Measurements from ENCODE around the gene SDSL.

Gene SDSL, protein sequence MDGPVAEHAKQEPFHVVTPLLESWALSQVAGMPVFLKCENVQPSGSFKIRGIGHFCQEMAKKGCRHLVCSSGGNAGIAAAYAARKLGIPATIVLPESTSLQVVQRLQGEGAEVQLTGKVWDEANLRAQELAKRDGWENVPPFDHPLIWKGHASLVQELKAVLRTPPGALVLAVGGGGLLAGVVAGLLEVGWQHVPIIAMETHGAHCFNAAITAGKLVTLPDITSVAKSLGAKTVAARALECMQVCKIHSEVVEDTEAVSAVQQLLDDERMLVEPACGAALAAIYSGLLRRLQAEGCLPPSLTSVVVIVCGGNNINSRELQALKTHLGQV

DNA sequence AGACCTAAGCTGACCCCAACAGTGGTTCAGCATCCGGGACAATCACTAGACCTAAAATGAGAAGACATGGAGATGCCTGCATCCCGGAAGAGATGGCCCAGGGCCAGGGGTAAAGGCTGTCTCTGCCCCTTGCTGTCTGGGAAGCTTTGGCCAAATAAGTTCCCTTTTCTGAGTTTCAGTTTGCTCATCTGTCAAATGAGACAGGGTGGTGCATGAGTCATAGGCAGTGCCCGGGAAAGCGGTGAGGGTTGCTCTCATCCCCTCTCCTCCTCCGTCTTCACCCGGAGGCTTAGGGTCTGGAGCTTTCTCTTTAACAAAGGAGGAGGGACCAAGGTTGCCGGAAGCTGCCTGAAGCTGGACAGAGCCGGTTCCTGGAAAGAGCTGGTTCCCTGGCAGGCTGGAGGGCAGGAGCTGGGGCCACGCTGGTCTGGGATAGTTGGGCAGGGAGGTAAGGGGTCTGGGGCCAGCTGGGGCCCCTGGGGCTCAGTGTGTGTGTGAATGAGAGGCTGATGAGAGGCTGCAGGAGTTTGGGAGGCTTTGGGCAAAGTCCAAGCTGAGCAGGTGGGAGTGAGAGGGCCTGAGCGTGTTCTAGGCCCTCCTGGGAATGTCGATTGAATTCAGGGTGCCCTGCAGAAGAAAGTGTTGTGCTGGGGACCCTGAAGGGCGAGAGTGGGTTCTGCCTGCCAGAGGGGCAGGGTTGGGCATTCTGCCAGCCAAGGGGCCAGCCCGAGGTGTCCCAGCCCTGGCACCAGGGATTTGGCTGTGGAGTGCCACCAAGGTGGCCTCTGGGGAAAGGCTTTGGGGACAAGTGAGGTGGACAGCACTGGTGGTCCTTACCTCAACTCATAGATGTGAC is at the start of gene SDSL:
TSS of gene SDSL (plus strand) at position 351 of the 856 bp plus-strand sequence. CDS start 5,603 bp downstream, outside the sequence.
- no peak for DNase-seq

GRCh38 chr12:113373440-113373839 is 48.7 kb upstream of the SDSL start:
- no peak for DNase-seq

- no peak for DNase-seq
Measured at GRCh38 chr12:113373969-113374368, 48.2 kb upstream of the SDSL start.

DNA sequence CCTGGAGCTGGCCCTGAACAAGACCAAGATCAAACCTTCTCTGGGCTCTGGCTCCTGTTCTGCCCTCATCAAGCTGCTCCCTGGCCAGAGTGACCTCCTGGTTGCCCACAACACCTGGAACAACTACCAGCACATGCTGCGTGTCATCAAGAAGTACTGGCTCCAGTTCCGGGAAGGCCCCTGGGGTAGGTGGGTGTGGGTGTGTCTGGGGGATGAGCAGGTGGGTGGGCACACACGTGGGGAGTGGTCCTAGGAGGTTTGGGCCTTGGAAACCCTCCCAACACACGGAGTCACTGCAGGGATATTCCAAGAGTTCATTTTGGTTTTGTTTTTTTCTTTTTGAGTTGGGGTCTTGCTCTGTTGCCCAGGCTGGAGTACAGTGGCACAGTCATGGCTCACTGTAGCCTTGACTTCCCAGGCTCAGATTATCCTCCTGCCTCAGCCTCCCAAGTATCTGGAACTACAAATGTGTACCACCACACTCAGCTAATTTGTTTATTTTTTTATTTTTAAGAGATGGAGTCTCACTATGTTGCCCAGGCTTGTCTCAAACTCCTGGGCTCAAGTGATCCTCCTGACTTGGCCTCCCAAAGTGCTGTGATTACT is 47.3 kb upstream of the SDSL start:
- DNase-seq, result no peak

- DNase-seq, result no peak
Measured at GRCh38 chr12:113378291-113378690, 43.9 kb upstream of the SDSL start.

GRCh38 chr12:113381220-113381619 is 41.0 kb upstream of the SDSL start:
- no peak for DNase-seq

DNA sequence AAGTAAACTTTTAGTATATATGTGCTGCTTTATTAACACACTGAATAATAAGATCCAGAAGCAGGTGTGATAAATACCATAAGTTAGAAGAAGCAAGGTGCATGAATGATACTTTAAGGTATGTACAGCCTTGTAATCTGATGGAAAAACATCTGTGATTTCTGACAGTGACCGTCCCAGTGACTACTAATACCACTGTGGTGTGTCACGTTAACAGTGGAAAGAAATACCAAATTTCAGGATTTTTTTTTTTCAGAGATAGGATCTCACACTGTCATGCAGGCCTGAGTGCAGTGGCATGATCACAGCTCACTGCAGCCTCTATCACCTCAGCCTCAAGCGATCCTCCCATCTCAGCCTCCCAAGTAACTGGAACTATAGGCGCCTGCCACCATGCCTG is 40.0 kb upstream of the SDSL start:
- no peak for DNase-seq

DNA sequence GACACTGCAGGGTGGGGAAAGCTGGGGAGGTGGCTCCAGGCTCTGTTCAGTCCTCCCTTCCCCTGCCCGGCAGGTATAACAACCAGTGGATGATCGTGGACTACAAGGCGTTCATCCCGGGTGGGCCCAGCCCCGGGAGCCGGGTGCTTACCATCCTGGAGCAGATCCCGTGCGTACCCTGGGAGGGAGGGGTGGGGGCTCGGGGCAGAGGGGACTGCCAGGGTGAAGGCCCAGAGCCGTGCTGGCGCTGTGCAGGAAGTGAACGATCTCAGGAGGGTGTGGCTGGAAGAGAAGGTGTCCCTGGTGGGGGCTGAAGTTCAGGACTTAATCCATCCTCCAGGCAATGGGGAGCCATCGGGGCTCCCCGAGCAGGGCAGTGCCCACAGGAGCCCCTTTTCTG is 37.4 kb upstream of the SDSL start:
- no peak for DNase-seq

DNA sequence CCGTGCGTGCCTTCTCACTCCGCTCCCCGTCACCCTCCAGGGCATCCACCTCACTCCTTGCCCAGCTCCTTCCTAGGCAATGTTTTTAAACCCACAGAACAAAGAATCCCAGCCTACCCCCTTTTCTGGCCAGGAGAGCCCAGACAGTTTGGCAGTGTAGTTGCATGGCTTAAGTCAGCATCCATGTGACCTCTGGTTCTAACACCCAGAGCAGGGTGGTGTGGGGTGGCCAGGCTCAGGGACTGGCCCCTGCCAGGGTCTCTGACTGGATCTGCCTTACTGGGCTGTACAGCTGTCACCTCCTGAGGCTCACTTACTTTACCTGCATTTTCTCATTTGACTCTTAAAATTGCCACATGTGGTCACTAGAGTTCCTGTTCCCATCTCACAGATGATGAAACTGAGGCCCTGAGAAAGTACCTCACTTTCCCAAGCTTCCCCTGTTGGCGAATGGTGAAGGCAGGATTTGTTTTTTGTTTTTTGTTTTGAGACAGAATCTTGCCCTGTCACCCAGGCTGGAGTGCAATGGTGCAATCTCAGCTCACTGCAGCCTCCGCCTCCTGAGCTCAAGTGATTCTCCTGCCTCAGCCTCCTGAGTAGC is 36.8 kb upstream of the SDSL start:
- no peak for DNase-seq

DNA sequence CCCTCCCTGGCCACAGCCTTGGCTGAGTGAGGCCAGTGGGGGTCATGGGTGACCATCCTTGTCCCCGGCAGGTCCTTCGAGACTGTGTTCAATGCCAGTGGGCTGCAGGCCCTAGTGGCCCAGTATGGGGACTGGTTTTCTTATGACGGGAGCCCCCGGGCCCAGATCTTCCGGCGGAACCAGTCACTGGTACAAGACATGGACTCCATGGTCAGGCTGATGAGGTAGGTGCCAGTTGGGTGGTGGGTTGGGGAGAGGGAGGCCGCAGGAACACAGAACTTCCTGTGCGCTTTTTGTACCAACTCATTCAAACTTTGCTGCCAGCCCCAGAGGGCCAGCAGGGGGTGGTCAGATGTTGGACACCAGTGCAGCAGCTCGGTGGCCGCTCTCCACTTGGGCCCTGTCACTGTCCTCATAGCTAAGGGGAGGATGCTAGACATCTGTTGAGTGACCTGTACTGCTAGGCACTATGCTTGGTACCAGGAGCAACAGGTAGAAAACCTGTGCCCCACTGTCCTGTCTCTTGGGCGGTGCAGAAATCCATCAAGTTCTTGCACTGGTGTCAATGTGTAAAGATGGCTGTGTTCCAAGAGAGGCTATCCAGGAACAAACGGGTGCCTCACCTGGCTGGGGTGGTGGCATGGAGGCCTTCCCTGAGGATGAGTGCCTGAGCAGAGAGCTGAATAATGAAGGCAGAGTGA is 35.2 kb upstream of the SDSL start:
- DNase-seq, result no peak

- DNase-seq, result no peak
Measured at GRCh38 chr12:113387631-113388030, 34.5 kb upstream of the SDSL start.

DNA sequence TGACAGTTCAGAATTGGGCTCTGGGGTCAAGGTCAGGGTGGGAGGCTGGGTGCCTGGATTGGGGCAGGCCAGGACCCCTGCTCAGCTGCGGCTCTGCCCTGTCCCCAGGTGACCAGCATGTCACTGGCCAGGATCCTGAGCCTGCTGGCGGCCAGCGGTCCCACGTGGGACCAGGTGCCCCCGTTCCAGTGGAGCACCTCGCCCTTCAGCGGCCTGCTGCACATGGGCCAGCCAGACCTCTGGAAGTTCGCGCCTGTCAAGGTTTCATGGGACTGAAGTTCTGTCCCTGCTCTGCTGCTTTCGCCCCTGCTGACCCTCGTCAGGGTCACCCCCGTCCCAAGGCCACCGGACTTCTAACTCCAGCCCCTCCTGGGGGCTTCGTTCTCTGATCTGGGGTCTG is 33.8 kb upstream of the SDSL start:
- DNase-seq, result no peak

DNA sequence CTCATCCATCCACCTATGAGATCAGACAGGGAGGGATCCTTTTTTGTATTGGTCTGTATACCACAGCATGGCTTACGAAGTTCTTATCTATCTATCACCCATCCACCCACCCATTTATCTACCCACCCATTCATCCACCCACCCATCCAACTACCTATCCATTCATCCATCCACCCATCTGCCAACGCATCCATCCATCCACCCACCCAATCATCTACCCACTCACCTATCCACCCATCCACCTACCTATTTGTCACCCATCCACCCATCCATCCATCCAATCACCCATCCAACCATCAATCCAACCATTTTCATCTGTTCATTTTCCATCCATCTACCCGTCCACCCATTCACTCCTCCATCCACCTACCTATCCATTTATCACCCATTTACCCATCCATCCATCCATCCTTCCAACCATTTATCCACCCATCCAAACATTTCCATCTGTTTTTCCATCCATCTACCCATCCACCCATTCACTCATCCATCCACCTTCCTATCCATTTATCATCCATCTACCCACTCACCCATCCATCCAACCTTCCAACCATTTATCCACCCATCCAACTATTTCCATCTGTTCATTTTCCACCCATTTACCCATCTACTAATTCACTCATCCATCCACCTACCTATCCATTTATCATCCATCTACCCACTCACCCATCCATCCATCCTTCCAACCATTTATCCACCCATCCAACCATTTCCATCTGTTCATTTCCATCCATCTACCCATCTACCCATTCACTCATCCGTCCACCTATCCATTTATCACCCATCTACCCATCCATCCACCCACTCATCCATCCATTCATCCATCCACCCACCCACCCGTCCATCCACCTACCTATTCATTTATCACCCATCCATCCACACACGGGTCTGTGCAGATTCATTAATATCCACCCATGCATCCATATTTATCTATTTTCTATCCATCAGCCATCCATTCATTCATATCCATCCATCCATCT is 31.8 kb upstream of the SDSL start:
- no peak for DNase-seq

DNA sequence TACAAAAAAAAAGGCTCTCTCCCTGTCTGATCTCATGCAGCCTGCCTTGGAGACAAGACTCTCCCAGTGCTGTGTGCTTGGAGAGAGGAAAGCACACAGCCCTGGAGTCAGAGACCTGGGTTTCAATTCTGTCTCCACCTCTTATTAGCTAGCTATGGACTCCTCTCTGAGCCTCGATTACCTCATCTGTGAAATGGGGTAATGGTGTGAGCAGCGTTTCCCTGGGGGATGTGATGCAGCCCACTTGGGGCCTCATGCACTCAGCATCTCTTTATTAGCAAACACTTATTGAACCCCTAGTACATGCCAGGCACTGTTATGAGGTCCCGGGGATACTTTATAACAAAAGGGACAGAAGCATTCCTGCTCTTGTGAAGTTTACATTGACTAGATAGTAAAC is 31.0 kb upstream of the SDSL start:
- no peak for DNase-seq

DNA sequence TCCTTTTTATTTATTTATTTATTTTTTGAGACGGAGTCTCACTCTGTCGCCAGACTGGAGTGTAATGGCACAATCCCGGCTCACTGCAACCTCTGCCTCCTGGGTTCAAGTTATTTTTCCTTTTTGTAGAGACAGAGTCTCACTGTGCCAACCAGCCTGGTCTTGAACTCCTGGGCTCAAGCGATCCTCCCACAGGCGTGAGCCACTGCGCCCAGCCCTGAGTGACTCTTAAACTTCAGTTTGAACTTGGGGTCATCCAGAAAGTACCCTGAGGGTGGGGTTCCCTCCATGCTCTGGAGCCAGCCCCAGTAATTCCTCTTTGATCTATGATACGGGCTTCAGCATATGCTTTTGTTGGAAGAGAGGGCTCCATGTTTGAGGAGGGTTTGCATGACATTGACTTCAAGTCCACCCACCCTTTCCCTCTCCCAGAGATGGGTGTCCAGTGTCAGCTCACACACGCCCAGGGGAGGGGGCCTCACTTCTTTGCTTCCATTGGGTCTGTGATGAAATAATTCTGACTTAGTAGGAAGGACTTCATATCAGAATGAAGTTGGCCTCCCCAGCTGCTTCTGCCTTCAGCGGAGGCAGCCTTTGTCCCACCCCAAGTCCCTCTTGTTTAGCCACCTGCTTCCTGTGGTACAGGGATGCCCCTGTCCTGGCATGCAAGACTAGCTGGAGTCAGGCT is 30.4 kb upstream of the SDSL start:
- DNase-seq, result no peak

DNA sequence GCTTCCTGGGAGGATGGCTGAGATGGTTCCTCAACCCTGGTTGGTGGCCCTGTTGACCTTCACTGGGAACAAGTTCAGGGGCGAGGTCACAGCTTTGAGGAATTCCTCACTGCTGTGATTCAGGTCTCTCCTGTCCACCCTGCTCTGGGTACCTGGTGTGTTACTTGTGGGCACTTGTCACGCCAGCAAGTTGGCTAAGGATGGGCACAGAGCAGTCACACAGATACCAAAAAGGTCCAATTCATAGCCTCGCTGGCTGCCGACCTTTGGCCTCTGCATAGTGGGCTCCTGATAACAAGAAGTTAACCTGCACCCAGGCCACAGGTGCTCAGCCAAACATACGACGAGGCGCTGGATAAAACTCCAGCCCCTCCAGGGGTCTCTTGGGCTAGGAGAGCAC is 29.7 kb upstream of the SDSL start:
- no peak for DNase-seq

- DNase-seq, result no peak
Measured at GRCh38 chr12:113392988-113393579, 29.1 kb upstream of the SDSL start.

DNA sequence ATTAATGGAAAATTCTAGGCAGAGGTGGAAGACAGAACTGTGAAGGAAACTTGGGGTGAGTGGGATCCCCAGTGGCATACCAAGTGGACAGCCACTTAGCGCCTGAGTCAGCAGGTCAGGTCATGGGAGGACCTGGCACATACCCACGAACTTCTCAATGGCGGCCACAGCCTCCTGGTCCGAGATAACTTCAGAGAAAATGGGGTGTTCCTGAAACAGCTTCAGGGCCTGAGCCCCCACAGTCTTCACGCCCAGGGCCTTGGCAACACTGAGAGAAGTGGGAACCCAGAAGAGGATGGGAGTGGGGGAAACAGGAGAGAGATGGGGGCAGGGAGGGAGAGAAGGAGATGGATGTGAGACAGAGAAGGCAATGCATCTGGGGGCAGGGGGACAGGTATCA is 28.4 kb upstream of the SDSL start:
- DNase-seq, result no peak

DNA sequence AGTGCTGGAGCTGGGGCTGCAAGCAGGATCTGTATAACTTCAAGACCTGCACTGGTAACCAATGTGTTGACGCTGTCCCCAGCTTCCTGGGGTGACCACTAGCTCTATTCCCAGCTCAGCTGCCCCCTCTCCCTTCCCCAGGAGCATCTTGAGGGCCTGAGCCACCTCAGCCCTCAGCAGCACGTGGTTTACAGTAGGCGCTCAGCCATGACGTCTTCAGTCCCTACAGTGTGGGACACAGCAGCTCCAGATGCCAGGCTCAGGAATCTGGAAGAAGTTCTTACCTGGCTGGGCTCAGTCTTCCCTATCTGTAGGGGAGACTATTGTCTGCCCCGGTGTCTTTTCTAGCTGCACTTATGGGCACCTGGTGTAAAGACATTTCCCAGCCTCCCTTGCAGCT is 27.1 kb upstream of the SDSL start:
- no peak for DNase-seq

DNA sequence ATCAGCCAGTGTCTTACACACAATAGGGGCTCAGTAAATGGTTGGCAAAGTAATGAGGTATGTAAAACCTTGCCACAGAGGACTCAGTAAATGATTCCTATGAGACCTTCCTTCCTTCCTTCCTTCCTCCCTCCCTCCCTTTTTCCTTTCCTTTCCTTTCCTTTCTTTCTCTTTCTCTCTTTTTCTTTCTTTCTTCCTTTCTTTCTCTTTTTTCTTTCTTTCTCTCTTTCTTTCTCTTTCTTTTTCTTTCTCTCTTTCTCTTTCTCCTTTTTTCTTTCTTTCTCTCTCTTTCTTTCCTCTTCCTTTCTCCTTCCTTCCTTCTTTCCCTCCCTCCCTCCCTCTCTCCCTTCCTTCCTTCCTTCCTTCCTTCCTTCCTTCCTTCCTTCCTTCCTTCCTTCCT is 26.0 kb upstream of the SDSL start:
- DNase-seq, result no peak

Measured in NCI-H2081 (cell line).